ENCODE measurements around the gene AKAP10.
"Not testable (repeated sequence)": the region's sequence is repeated elsewhere in the genome, so short reads cannot be mapped to it uniquely, and the experiment has no call there.

The AKAP10 gene

GRCh38 chr17:19860647-19861177 lies 116.9 kb downstream of the AKAP10 start:
- DNase-seq = not testable (repeated sequence)

GRCh38 chr17:19857640-19858039 lies 120.0 kb downstream of the AKAP10 start:
- DNase-seq = no peak
